Measurements from ENCODE around the gene ACOT4. TPM values are rescaled to one million over a fixed set of nuclear protein-coding genes. Genes with fewer than 3 reads are reported as not detected.
A peak's percentile ranks its signal among the peaks of the same experiment; 100 is the strongest.

The ACOT4 gene
- total RNA-seq, 1 donor from 2014 or later: 0.60 TPM

DNA sequence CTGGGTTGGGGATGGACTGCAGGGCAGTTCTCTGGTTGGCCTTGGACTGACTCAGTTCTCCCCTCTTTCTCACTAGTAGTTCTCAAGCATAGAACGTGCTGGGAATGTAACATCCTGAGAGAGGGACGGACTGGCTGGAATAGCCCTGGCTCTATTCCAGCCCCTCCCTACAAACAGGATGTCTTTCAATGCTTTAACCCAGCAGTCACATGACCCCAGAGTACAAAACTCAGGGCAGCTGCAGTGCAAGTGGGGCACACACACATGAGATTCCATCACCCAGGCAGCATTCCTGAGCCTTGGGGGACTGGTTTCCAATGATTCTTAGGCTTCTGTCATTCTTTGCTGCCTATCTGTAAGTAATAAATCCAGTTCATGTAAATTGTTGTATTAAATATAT, 19.0 kb downstream of the ACOT4 start:
- ChIA-PET CTCF (interaction anchor here (0.7 kb wide), 1 partner anchor 22 kb away, joined by 3 read pairs; no protein-coding TSS in a partner anchor), POLR2A (no interaction called here)
- peaks cover 3% of the 10 kb centered on the region for H3K4me1 Mint-ChIP-seq
- no peaks in the 10 kb centered on the region for H3K9me3 Mint-ChIP-seq
- H3K4me3 Mint-ChIP-seq: no peak overlapping the region
- intact Hi-C loops (cut with micrococcal nuclease): no loop called here
- H3K27me3 Mint-ChIP-seq: peaks cover 6% of the 10 kb centered on the region
- TF ChIP-seq, protein P1, sequence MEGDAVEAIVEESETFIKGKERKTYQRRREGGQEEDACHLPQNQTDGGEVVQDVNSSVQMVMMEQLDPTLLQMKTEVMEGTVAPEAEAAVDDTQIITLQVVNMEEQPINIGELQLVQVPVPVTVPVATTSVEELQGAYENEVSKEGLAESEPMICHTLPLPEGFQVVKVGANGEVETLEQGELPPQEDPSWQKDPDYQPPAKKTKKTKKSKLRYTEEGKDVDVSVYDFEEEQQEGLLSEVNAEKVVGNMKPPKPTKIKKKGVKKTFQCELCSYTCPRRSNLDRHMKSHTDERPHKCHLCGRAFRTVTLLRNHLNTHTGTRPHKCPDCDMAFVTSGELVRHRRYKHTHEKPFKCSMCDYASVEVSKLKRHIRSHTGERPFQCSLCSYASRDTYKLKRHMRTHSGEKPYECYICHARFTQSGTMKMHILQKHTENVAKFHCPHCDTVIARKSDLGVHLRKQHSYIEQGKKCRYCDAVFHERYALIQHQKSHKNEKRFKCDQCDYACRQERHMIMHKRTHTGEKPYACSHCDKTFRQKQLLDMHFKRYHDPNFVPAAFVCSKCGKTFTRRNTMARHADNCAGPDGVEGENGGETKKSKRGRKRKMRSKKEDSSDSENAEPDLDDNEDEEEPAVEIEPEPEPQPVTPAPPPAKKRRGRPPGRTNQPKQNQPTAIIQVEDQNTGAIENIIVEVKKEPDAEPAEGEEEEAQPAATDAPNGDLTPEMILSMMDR (IDR thresholded peaks at IDR 0.05): no peak
- DNase-seq (no peak), ATAC-seq (ENCODE audit: low read depth) (no peak)
- H3K27ac Mint-ChIP-seq: no peak overlapping the region
- H3K36me3 Mint-ChIP-seq (ENCODE audit: low read depth): no peaks in the 10 kb centered on the region

DNA sequence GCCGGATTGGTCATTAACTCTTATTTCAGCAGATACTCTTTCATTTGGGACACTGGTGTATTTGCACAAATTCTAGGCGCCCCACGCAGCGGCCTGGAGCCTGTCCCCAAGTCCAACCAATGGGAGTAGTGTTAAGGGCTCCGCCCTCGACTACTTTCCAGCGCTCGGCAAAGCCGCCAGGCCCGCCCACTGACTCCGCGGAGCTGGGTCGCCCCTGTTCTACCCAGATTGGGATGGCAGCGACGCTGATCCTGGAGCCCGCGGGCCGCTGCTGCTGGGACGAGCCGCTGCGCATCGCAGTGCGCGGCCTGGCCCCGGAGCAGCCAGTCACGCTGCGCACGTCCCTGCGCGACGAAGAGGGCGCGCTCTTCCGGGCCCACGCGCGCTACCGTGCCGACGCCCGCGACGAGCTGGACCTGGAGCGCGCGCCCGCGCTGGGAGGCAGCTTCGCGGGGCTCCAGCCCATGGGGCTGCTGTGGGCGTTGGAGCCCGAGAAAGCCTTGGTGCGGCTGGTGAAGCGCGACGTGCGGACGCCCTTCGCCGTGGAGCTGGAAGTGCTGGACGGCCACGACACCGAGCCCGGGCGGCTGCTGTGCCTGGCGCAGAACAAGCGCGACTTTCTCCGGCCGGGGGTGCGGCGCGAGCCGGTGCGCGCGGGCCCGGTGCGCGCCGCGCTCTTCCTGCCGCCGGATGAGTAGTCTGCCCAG, 20.8 kb downstream of the ACOT4 start, which contains the start of gene ACOT6:
ACOT6 (plus strand) TSS at position 179 of the 707 bp plus-strand sequence; CDS start at position 234, 55 bp downstream.
- intact Hi-C loops (cut with micrococcal nuclease): loop anchor here (2.0 kb wide), 2 partner anchors 20 to 122 kb away; partner anchors contain the start of gene RIOX1
- peak within 1 kb of the TSS; percentile 46 for H3K27ac Mint-ChIP-seq
- no peaks in the 10 kb centered on the region for H3K27me3 Mint-ChIP-seq
- peaks cover 3% of the 10 kb centered on the region for H3K4me1 Mint-ChIP-seq
- ChIA-PET CTCF (interaction anchor here (0.9 to 1.4 kb wide), 2 partner anchors 22 to 104 kb away, joined by 3 to 6 read pairs; no protein-coding TSS in a partner anchor), POLR2A (interaction anchor here (0.7 to 2.2 kb wide), 6 partner anchors 21 to 141 kb away, joined by 3 to 14 read pairs (median 8); partner anchors contain the start of genes ACOT2, ACOT4 and RIOX1)
- no peaks in the 10 kb centered on the region for H3K36me3 Mint-ChIP-seq (ENCODE audit: low read depth)
- DNase-seq (peak; percentile 58), ATAC-seq (ENCODE audit: low read depth) (peak; percentile 85)
- H3K4me3 Mint-ChIP-seq: peak within 1 kb of the TSS; percentile 84
- TF ChIP-seq, protein P1 (IDR thresholded peaks at IDR 0.05): no peak
- no peaks in the 10 kb centered on the region for H3K9me3 Mint-ChIP-seq

DNA sequence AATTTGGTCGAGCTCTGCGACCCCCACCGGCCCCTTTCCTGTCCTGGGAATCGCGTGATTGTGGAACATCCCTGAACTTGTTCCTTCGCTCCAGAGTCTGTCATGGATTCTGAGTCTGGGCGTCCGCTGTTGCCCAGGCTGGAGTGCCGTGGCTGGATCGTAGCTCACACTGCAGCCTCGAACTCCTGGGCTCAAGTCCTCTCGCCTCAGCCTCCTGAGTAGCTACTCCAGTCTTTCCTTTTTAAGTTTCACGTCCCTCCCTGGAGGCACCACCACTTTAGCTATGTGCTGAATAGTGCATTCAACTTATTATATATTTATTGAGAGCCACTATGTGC, 21.3 kb downstream of the ACOT4 start:
- intact Hi-C loops (cut with micrococcal nuclease): loop anchor here (2.0 kb wide), 2 partner anchors 20 to 122 kb away; partner anchors contain the start of gene RIOX1
- peak overlapping the region; percentile 84 for H3K4me3 Mint-ChIP-seq
- no peaks in the 10 kb centered on the region for H3K36me3 Mint-ChIP-seq (ENCODE audit: low read depth)
- CTCF ChIA-PET: interaction anchor here (0.7 to 1.4 kb wide), 3 partner anchors 21 to 155 kb away, joined by 3 to 6 read pairs (median 3); no protein-coding TSS in a partner anchor
- no peaks in the 10 kb centered on the region for H3K27me3 Mint-ChIP-seq
- DNase-seq: no peak
- POLR2A ChIA-PET: interaction anchor here (0.6 to 2.2 kb wide), 6 partner anchors 21 to 228 kb away, joined by 3 to 14 read pairs (median 8); partner anchors contain the start of genes ACOT2, ACOT4 and RIOX1
- peak overlapping the region; percentile 46 for H3K27ac Mint-ChIP-seq
- H3K9me3 Mint-ChIP-seq: no peaks in the 10 kb centered on the region
- peaks cover 3% of the 10 kb centered on the region for H3K4me1 Mint-ChIP-seq
- ATAC-seq (ENCODE audit: low read depth): no peak
- TF ChIP-seq, protein P1 (IDR thresholded peaks at IDR 0.05): no peak

DNA sequence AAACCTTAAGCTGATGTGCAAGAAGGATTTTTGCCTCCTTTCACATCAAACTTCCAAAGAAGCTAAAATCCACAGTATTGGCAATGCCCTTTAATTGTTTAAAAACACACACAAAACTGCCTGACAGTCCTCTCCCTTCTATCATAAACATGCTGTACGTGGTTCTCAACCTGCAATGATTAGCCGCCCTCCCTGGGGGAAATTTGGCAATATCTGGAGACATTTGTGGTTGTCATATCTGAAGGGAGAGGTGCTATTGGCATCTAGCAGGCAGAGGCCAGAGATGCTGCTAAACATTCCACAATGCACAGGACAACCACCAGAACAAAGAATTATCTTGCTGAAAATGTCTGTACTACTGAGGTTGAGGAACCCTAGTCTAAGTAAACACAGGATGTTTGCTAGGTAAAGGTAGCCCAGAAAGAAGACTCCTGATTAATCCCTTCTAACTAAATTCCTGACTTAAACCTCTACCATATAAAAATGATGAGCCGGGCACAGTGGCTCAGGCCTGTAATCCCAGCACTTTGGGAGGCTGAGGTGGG, 21.8 kb downstream of the ACOT4 start:
- Mint-ChIP-seq H3K27me3 (no peaks in the 10 kb centered on the region), H3K9me3 (no peaks in the 10 kb centered on the region), H3K4me3 (peak overlapping the region; percentile 84), H3K36me3 (ENCODE audit: low read depth) (no peaks in the 10 kb centered on the region), H3K27ac (no peak overlapping the region), H3K4me1 (peaks cover 3% of the 10 kb centered on the region)
- no peak for ATAC-seq (ENCODE audit: low read depth)
- intact Hi-C loops (cut with micrococcal nuclease): loop anchor here (2.0 kb wide), 2 partner anchors 21 to 123 kb away; partner anchors contain the start of gene RIOX1
- no peak for DNase-seq
- TF ChIP-seq, protein P1 (IDR thresholded peaks at IDR 0.05): no peak
- ChIA-PET CTCF (interaction anchor here (0.7 to 1.4 kb wide), 2 partner anchors 105 to 156 kb away, joined by 3 to 6 read pairs; no protein-coding TSS in a partner anchor), POLR2A (interaction anchor here (0.6 to 2.2 kb wide), 4 partner anchors 43 to 228 kb away, joined by 6 to 14 read pairs (median 8); partner anchors contain the start of genes ACOT2 and RIOX1)

DNA sequence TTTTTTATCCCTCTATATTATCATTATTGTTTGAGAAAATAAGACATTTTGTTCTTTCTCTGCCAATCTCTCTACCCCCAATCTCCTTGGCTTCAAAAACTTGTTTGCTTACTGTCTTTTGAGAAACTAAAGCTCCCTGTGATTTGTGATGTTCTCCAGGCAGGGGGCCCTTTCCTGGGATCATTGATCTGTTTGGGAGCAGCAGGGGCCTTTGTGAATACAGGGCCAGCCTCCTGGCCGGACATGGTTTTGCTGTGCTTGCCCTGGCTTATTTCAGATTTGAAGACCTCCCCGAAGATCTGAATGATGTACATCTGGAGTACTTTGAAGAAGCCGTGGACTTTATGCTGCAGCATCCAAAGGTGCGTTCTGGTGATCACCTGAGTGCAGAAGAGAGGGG, 25.2 kb downstream of the ACOT4 start:
- H3K9me3 Mint-ChIP-seq: no peaks in the 10 kb centered on the region
- ATAC-seq (ENCODE audit: low read depth) (no peak), DNase-seq (no peak)
- H3K4me1 Mint-ChIP-seq: peaks cover 3% of the 10 kb centered on the region
- H3K27me3 Mint-ChIP-seq: no peaks in the 10 kb centered on the region
- TF ChIP-seq, protein P1 (IDR thresholded peaks at IDR 0.05): no peak
- POLR2A ChIA-PET: no interaction called here
- intact Hi-C loops (cut with micrococcal nuclease): no loop called here
- CTCF ChIA-PET: no interaction called here
- H3K36me3 Mint-ChIP-seq (ENCODE audit: low read depth): no peaks in the 10 kb centered on the region
- H3K27ac Mint-ChIP-seq: no peak overlapping the region
- no peak overlapping the region for H3K4me3 Mint-ChIP-seq
